Mucosa of gallbladder (tissue), 1 donor: ENCODE results near the gene SIX3. TPM values are rescaled to one million over a fixed set of nuclear protein-coding genes. Genes with fewer than 3 reads are reported as not detected.

Experiments
- DNase-seq: peaks from one replicate; pipeline ENCODE4 v3.0.0-alpha.2; 2020; ENCODE audit warnings: low spot score
- total RNA-seq: library from RNA; stranded (reverse); gene quantifications from one replicate; pipeline ENCODE4 v1.2.1, GENCODE V29; 2021
- donor health status: DM: no; HTN: no; CAD: no.

The SIX3 gene
- total RNA-seq, 1 donor from 2014 or later, result not detected

- DNase-seq, result no peak
Measured at GRCh38 chr2:44931198-44931780, 10.2 kb upstream of the SIX3 start.

GRCh38 chr2:44932079-44932478 is 9.4 kb upstream of the SIX3 start:
- no peak for DNase-seq

GRCh38 chr2:44932564-44933392 is 8.7 kb upstream of the SIX3 start:
- no peak for DNase-seq

GRCh38 chr2:44933434-44933951 is 8.0 kb upstream of the SIX3 start:
- no peak for DNase-seq

- no peak for DNase-seq
Measured at GRCh38 chr2:44934038-44934982, 7.2 kb upstream of the SIX3 start.

GRCh38 chr2:44934983-44935728 is 6.3 kb upstream of the SIX3 start:
- DNase-seq, result no peak

- no peak for DNase-seq
Measured at GRCh38 chr2:44935729-44936098, 5.8 kb upstream of the SIX3 start.

- DNase-seq, result no peak
Measured at GRCh38 chr2:44936275-44936674, 5.2 kb upstream of the SIX3 start.

GRCh38 chr2:44936715-44937687 is 4.5 kb upstream of the SIX3 start:
- no peak for DNase-seq

- no peak for DNase-seq
Measured at GRCh38 chr2:44937688-44938240, 3.7 kb upstream of the SIX3 start.

- DNase-seq, result no peak
Measured at GRCh38 chr2:44938287-44939105, 3.0 kb upstream of the SIX3 start.

GRCh38 chr2:44939106-44940048 is 2.1 kb upstream of the SIX3 start:
- DNase-seq, result no peak

GRCh38 chr2:44940049-44940494 is 1.4 kb upstream of the SIX3 start:
- DNase-seq, result no peak

- no peak for DNase-seq
Measured at GRCh38 chr2:44940732-44941464, 604 bp upstream of the SIX3 start.

- DNase-seq, result no peak
Measured at GRCh38 chr2:44942304-44943030, 965 bp downstream of the SIX3 start.

- no peak for DNase-seq
Measured at GRCh38 chr2:44943031-44943692, 1.7 kb downstream of the SIX3 start.
